Measurements from ENCODE around the gene PIGP.
"Not testable (repeated sequence)": the region's sequence is repeated elsewhere in the genome, so short reads cannot be mapped to it uniquely, and the experiment has no call there.

- not testable (repeated sequence) for TF ChIP-seq POLR2AphosphoS5 (IDR thresholded peaks at IDR 0.05; ENCODE audit: borderline replicate concordance, low read depth, low read length); EZH2 (IDR thresholded peaks at IDR 0.05)
Observed at GRCh38 chr21:37049741-37050140, 23.1 kb downstream of the PIGP start.
